Right hindlimb (tissue), 1 donor: ENCODE measurements around the gene KIF21A.

Experiments used
- DNase-seq: peaks from one replicate; pipeline ENCODE4 v3.0.0-alpha.2; 2018

KIF21A gene

GRCh38 chr12:39435531-39435930, 7.4 kb downstream of the KIF21A start:
- DNase-seq = no peak

GRCh38 chr12:39431797-39432196, 11.1 kb downstream of the KIF21A start:
- no peak for DNase-seq

GRCh38 chr12:39431002-39431796, 11.7 kb downstream of the KIF21A start:
- DNase-seq = no peak

- DNase-seq = no peak
Measured at GRCh38 chr12:39429809-39430208, 13.1 kb downstream of the KIF21A start.

GRCh38 chr12:39427360-39427808, 15.5 kb downstream of the KIF21A start:
- DNase-seq = no peak

GRCh38 chr12:39426636-39427240, 16.2 kb downstream of the KIF21A start:
- no peak for DNase-seq

- DNase-seq = no peak
Measured at GRCh38 chr12:39420043-39420442, 22.9 kb downstream of the KIF21A start.

GRCh38 chr12:39419471-39419870, 23.4 kb downstream of the KIF21A start:
- DNase-seq = no peak

- no peak for DNase-seq
Measured at GRCh38 chr12:39417916-39418315, 25.0 kb downstream of the KIF21A start.

- DNase-seq = no peak
Measured at GRCh38 chr12:39413836-39414771, 28.8 kb downstream of the KIF21A start.

- no peak for DNase-seq
Measured at GRCh38 chr12:39412210-39412609, 30.7 kb downstream of the KIF21A start.

GRCh38 chr12:39406262-39406661, 36.7 kb downstream of the KIF21A start:
- DNase-seq = no peak

GRCh38 chr12:39405580-39405979, 37.3 kb downstream of the KIF21A start:
- no peak for DNase-seq

- DNase-seq = no peak
Measured at GRCh38 chr12:39404000-39404399, 38.9 kb downstream of the KIF21A start.

GRCh38 chr12:39403376-39403775, 39.5 kb downstream of the KIF21A start:
- no peak for DNase-seq

- no peak for DNase-seq
Measured at GRCh38 chr12:39402922-39403321, 40.0 kb downstream of the KIF21A start.

- DNase-seq = no peak
Measured at GRCh38 chr12:39401459-39401858, 41.5 kb downstream of the KIF21A start.

- DNase-seq = no peak
Measured at GRCh38 chr12:39395866-39396265, 47.1 kb downstream of the KIF21A start.

GRCh38 chr12:39393890-39394289, 49.0 kb downstream of the KIF21A start:
- DNase-seq = no peak

GRCh38 chr12:39393179-39393578, 49.7 kb downstream of the KIF21A start:
- DNase-seq = no peak

GRCh38 chr12:39392154-39392925, 50.6 kb downstream of the KIF21A start:
- DNase-seq = no peak

GRCh38 chr12:39390752-39391151, 52.2 kb downstream of the KIF21A start:
- no peak for DNase-seq
